ENCODE results near the gene CSNK1E.

DNA sequence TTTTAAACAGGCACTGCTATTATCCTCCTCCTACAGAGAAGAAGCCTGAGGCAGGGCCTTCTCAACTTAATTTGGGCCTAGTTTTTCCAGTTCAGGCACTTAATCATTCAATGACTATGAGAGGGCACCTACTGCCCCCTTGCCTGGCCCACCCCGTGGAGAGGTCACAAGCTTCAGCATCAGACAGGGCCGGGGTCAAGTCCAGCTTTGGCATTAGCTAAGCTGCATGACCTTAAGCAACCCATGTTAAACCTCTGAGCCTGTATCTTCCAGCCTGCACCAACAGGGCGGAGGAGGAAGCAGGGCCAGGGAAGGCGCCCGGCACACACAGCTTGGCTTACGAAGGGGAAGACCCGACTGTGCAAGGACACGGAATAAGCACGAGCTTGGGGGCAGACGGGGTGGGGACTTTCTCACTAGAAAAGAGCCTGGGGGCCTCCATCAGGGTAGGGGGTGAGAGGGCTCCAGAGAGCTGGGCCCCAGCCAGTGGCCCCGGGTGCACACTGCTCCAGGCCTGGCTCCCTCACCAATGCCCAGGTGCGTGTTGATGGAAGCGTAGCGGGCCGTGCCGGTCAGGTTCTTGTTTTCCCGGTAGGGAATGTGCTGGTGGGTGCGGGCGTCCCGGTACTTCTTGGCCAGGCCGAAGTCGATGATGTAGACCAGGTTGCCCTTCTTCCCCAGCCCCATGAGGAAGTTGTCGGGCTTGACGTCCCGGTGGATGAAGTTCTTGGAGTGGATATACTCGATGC is 16.9 kb downstream of the CSNK1E start:
- TF ChIP-seq EZH2 (IDR thresholded peaks at IDR 0.05; ENCODE audit: insufficient read depth, poor library complexity, severe bottlenecking) (no peak), EZH2phosphoT487 (IDR thresholded peaks at IDR 0.05; ENCODE audit: insufficient read depth, low read depth) (no peak)

Measured in GM23248 (cell line).